Common myeloid progenitor, CD34-positive (primary cell): ENCODE data around the gene DISC1.

Source experiments
- CTCF ChIA-PET: fragments of 350-600 bp; sonication (Branson Sonifier 250); formaldehyde crosslinking; loops from one replicate; lab custom pipeline; 2021; ENCODE audit warnings: antibody characterized with exemption; lab: Charles Lee
- POLR2A ChIA-PET: fragments of 350-600 bp; sonication (Branson Sonifier 250); formaldehyde crosslinking; loops from one replicate; lab custom pipeline; 2021; ENCODE audit warnings: antibody characterized with exemption; lab: Charles Lee
- DNase-seq, 3 donors: peaks; one replicate each; pipeline versions ENCODE4 v3.0.0 to v3.0.0-alpha.2; 2013
- H3K27ac ChIP-seq, 2 experiments: 1 replicate in 1 of 2; 2 replicates in 1 of 2; pipeline ENCODE4 v1.7.0; 2013; ENCODE audit warnings: inconsistent platforms in 2 of 2, low read length in 2 of 2, mild to moderate bottlenecking in 2 of 2, low read depth in 1 of 2, moderate library complexity in 1 of 2; ENCODE audit not compliant: severe bottlenecking in 2 of 2, insufficient read depth in 1 of 2, poor library complexity in 1 of 2
- H3K27me3 ChIP-seq, 5 experiments: replicated peaks in 2 of 5; 1 replicate in 3 of 5; 2 replicates in 2 of 5; pipeline versions ENCODE4 v1.6.1 to v1.7.0; 2013; ENCODE audit warnings: low read length in 4 of 5, mild to moderate bottlenecking in 2 of 5, moderate library complexity in 2 of 5, inconsistent platforms in 1 of 5; ENCODE audit not compliant: insufficient read depth in 5 of 5, control insufficient read depth in 4 of 5
- H3K36me3 ChIP-seq, 4 experiments: 1 replicate in 2 of 4; 2 replicates in 2 of 4; pipeline versions ENCODE4 v1.6.1 to v1.7.0; 2013; ENCODE audit warnings: low read length in 3 of 4, control low read depth in 1 of 4, mild to moderate bottlenecking in 1 of 4; ENCODE audit not compliant: control insufficient read depth in 4 of 4, insufficient read depth in 4 of 4
- H3K4me1 ChIP-seq, 4 experiments: 1 replicate in 3 of 4; 2 replicates in 1 of 4; pipeline versions ENCODE4 v1.6.1 to v1.7.1; 2013; ENCODE audit warnings: low read length in 3 of 4, mild to moderate bottlenecking in 3 of 4, control low read depth in 1 of 4, inconsistent platforms in 1 of 4, moderate library complexity in 1 of 4; ENCODE audit not compliant: control insufficient read depth in 4 of 4, insufficient read depth in 4 of 4; ENCODE audit errors: control extremely low read depth in 1 of 4
- H3K4me3 ChIP-seq, 7 experiments: 1 replicate in 4 of 7; 2 replicates in 3 of 7; pipeline versions ENCODE4 v1.5.1 to v1.7.0; 2013; ENCODE audit warnings: mild to moderate bottlenecking in 7 of 7, low read length in 6 of 7, moderate library complexity in 6 of 7, inconsistent platforms in 2 of 7, low read depth in 2 of 7, control low read depth in 1 of 7; ENCODE audit not compliant: insufficient read depth in 4 of 7, control insufficient read depth in 1 of 7; ENCODE audit errors: extremely low read depth in 1 of 7
- H3K9me3 ChIP-seq, 5 experiments: 1 replicate in 4 of 5; 2 replicates in 1 of 5; pipeline versions ENCODE4 v1.6.1 to v1.7.1; 2013; ENCODE audit warnings: low read length in 4 of 5, mild to moderate bottlenecking in 2 of 5, inconsistent platforms in 1 of 5, low read depth in 1 of 5, moderate library complexity in 1 of 5; ENCODE audit not compliant: control insufficient read depth in 4 of 5, insufficient read depth in 2 of 5; ENCODE audit errors: control extremely low read depth in 1 of 5
- WGBS: methylation state at CpG from one replicate; pipeline ENCODE4 v1.1.5; 2013; ENCODE audit not compliant: insufficient coverage; 5-methylcytosine and 5-hydroxymethylcytosine counted together

Gene DISC1

DNA sequence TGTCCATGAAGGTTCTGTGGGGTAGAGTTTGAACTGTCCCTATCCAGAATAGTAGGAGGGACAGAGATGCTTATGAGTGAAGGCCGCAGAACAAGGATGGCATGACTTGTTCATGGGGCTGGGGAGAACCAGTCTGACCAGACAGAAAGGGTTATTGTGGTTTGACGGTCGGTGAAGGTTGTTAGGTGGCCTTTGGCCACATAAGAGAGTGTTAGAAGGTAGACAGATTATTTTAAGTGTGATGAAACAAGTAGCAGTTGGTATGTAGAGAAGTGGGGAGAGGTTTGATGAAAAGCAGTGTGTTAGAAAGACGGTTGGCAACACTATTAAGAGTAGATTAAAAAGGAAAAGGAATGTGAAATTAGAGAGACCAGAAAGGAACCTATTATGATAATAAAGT is 355.1 kb downstream of the DISC1 start:
- H3K9me3 ChIP-seq: peaks cover 0 to 4% (median 0%) of the 10 kb centered on the region in 5 experiments
- ChIA-PET POLR2A (no interaction called here), CTCF (no interaction called here)
- no peak overlapping the region for H3K4me3 ChIP-seq
- no peak for DNase-seq
- no peaks in the 10 kb centered on the region for H3K27me3 ChIP-seq
- H3K4me1 ChIP-seq: no peaks in the 10 kb centered on the region
- no peaks in the 10 kb centered on the region for H3K36me3 ChIP-seq
- WGBS: 100% methylated on average over 4 of the region's 4 CpGs
- no peak overlapping the region for H3K27ac ChIP-seq

DNA sequence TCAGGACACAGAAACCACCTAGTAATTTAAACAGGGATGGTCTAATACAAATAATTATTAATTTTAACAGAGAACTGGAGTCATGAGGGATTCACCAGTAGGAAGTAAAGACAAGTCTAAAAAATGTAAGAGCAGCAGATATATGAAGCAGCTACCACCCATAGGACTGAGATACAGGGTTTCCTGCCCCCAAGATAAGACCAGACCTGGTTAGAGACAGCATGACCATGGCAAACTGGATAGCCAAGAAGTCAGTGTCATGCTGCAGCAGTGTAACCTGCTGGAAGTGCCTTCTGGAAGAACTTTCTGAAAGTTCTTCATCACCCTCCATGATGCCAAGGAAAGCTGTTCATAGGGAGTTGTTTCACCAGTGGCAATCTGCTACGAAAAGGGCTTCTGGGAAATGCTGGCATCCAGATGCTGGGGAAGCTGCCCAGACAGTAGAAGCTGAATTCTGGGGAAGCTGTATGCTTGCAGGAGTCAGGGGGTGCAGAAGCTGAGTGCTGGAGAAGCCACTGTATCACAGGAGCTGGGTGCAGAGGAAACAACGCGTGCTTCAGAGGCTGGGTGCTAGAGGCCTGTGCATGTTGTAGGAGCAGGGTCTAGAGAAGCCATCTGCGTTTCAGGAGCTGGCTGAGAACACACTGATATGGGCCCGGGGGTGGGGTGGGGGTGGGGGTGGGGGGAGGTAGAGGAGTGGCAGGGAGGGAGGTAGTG is 356.4 kb downstream of the DISC1 start:
- CTCF ChIA-PET: interaction anchor here (0.6 kb wide), 1 partner anchor 1032 kb away, joined by 3 read pairs; no protein-coding TSS in a partner anchor
- H3K36me3 ChIP-seq: no peaks in the 10 kb centered on the region
- DNase-seq: peak in 1 of 3 donors; percentile 32
- no peaks in the 10 kb centered on the region for H3K27me3 ChIP-seq
- no peak overlapping the region for H3K4me3 ChIP-seq
- POLR2A ChIA-PET: no interaction called here
- 100% methylated on average over 1 of the region's 5 CpGs for WGBS
- H3K4me1 ChIP-seq: no peaks in the 10 kb centered on the region
- H3K9me3 ChIP-seq: no peaks in the 10 kb centered on the region
- no peak overlapping the region for H3K27ac ChIP-seq

DNA sequence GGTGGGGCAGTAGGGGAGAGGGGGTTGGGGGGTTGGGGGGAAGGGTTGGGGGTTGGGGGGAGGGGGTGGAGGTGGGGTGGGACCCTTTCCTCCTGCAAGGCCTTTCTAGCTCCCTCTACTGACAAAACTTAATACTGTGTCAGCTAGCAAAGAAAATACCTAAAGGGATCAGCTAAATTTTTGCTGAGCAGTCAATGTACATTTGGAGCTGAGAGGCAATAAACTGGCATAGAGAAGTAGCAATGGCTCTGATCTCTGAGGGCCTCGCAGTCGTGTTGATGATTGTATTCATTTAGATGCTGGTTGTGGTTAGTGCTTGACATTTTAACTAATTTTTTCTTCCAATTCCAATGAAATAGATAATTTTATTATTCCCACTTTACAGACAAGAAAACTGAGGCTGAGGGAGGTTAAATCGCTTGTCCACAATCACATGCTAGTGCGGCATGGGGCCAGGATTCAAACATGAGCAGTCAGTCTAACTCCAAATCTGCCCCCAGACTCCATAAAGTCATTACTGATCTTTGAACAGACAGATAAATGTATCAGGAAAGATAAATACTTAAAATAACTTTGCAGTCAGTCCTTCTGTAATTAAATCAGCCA is 357.1 kb downstream of the DISC1 start:
- H3K27ac ChIP-seq: no peak overlapping the region
- H3K36me3 ChIP-seq: no peaks in the 10 kb centered on the region
- ChIA-PET POLR2A (no interaction called here), CTCF (no interaction called here)
- DNase-seq: no peak
- H3K4me1 ChIP-seq: no peaks in the 10 kb centered on the region
- no peaks in the 10 kb centered on the region for H3K9me3 ChIP-seq
- no peaks in the 10 kb centered on the region for H3K27me3 ChIP-seq
- H3K4me3 ChIP-seq: no peak overlapping the region
- no CpG with 5 or more reads among the region's 4 CpGs for WGBS

DNA sequence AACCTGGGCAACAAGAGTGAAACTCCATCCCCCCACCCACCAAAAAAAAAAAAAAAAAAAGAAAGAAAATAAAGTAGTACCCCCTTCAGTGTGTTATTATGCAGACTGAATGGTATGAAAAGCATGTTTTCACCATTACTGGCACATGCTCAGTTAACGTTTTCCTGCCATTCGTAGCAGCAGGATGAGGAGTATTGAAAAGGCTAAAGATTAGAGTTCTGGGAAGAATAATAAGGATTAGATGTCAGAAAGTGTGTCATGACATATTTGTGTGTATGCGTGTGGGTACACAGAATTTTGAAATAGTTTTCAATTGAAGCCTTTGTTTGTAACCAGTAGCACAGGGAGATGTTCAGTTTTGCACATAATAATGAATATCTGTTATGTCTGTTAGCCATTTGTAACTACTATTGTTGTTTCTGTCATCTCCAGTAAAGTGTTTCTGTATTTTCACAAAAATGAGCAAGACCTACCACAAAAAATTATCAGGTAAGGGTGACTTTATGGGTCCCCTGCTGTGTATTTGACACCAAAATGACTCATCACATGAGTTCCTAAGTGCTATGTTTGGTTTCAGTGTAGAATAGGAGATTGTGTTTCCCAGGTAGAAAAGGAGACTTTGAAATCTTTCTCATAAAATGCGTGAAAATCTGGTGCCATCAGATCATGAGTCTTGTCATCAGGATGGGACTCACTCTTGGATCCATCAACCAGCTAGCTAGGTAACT is 358.9 kb downstream of the DISC1 start:
- no peaks in the 10 kb centered on the region for H3K9me3 ChIP-seq
- CTCF ChIA-PET: no interaction called here
- POLR2A ChIA-PET: no interaction called here

DNA sequence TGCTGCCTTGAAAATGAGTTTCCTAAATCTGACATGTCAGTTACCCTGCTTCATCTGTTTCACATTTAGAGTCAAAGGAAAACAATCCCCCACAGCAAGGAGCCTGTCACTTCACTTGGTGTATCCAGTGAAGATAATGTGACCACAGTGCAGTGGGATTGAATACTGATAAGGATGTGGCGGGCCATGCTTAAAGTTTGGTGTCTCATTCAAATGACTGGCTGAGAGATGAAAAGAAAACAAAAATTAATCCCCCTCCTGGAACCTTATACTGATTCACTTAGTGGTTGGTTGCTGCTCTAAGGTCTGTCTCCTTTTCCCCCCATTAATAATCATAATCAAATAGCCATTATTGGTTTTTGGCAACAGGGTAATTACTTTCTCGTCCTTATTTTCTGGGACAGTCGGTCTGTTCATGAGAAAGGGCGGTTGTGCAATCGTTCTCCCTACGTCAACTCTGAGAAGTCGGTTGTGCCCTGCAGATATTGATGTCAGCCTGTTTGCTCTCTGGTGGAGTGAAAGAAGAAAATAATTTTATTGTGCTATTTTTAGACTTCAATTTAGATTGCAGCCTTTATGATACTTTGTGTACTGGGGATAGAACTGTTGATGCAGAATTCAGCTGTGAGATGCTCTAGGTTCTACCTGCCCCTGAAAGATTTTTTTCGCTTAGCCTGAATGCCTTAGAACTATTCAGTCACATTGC is 360.2 kb downstream of the DISC1 start:
- Histone ChIP-seq H3K4me1 (peaks cover 0 to 14% (median 6%) of the 10 kb centered on the region in 4 experiments), H3K27me3 (no peaks in the 10 kb centered on the region), H3K36me3 (no peaks in the 10 kb centered on the region), H3K9me3 (no peaks in the 10 kb centered on the region), H3K27ac (no peak overlapping the region), H3K4me3 (no peak overlapping the region)
- POLR2A ChIA-PET: no interaction called here
- CTCF ChIA-PET: no interaction called here
- DNase-seq: peak in 2 of 3 donors; percentile 11 to 29
- WGBS: 100% methylated on average over 4 of the region's 8 CpGs

More for the DNA sequence above, 358.9 kb downstream of the DISC1 start:
- H3K27ac ChIP-seq: no peak overlapping the region
- DNase-seq: no peak
- peaks cover 0 to 11% (median 5%) of the 10 kb centered on the region in 4 experiments for H3K4me1 ChIP-seq
- H3K27me3 ChIP-seq: no peaks in the 10 kb centered on the region
- no peak overlapping the region for H3K4me3 ChIP-seq
- WGBS: 92% methylated on average over 4 of the region's 4 CpGs
- H3K36me3 ChIP-seq: no peaks in the 10 kb centered on the region

DNA sequence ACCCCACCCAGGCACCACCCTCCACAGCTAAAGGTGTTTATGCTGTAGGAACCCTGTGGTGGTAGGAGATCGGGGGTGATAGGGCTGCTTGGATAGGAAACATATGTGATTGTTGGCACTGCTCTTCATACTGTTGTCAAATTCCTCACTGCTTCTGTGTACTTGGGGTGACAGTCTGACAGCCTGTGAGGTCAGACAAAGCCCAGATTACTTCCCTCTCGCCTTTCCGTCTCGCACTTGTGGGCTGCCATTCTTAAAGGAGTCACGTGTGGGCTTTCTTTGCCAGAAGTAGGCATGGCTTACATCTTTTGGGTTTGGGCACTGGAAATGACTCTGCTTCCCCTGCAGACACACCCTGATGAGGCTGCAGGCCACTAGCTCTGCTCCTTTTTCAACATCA is 363.8 kb downstream of the DISC1 start:
- H3K4me3 ChIP-seq: peak overlapping the region in 1 of 7 experiments; percentile 9
- ChIA-PET CTCF (no interaction called here), POLR2A (no interaction called here)
- H3K27me3 ChIP-seq: no peaks in the 10 kb centered on the region
- H3K4me1 ChIP-seq: peaks cover 0 to 14% (median 6%) of the 10 kb centered on the region in 4 experiments
- H3K27ac ChIP-seq: no peak overlapping the region
- no peaks in the 10 kb centered on the region for H3K36me3 ChIP-seq
- H3K9me3 ChIP-seq: no peaks in the 10 kb centered on the region
- WGBS: 18% methylated on average over 4 of the region's 5 CpGs
- DNase-seq: peak; percentile 17 to 82 (median 64)
